HepG2 (cell line): ENCODE results near the gene RGL3. TPM values are rescaled to one million over a fixed set of nuclear protein-coding genes. Genes with fewer than 3 reads are reported as not detected.

Experiments used
- BCL6 ChIP-seq: IDR thresholded peaks from 2 replicates; pipeline ENCODE4 v1.6.1; 2016; ENCODE audit warnings: missing genetic modification reagents, missing compliant biosample characterization
- FOSL1 ChIP-seq: sonication (generic); formaldehyde crosslinking; IDR thresholded peaks from 2 replicates; pipeline ENCODE4 v1.9.0; 2021; ENCODE audit warnings: missing genetic modification reagents, borderline replicate concordance
- ONECUT2 ChIP-seq: sonication (generic); formaldehyde crosslinking; IDR thresholded peaks from 2 replicates; pipeline ENCODE4 v1.4.0; 2020; ENCODE audit warnings: missing genetic modification reagents
- POLR2AphosphoS2 ChIP-seq: IDR thresholded peaks from 2 replicates; pipeline ENCODE4 v1.6.1; 2011; ENCODE audit warnings: low read depth, low read length, improper control_type of control experiment
- TARDBP ChIP-seq: sonication (generic); formaldehyde crosslinking; IDR thresholded peaks from 2 replicates; pipeline ENCODE4 v1.8.0; 2022; ENCODE audit warnings: mild to moderate bottlenecking, missing genetic modification reagents
- TEAD2 ChIP-seq: sonication (generic); formaldehyde crosslinking; IDR thresholded peaks from 2 replicates; pipeline ENCODE4 v1.9.0; 2021; ENCODE audit warnings: missing genetic modification reagents
- ZNF12 ChIP-seq: sonication (generic); formaldehyde crosslinking; IDR thresholded peaks from 2 replicates; pipeline ENCODE4 v1.5.0; 2020; ENCODE audit warnings: missing genetic modification reagents
- ZNF17 ChIP-seq: sonication (generic); formaldehyde crosslinking; IDR thresholded peaks from 2 replicates; pipeline ENCODE4 v1.5.0; 2020; ENCODE audit warnings: mild to moderate bottlenecking, missing genetic modification reagents
- ZNF354B ChIP-seq: sonication (generic); formaldehyde crosslinking; IDR thresholded peaks from 2 replicates; pipeline ENCODE4 v1.8.0; 2022; ENCODE audit warnings: mild to moderate bottlenecking, missing genetic modification reagents
- ZNF451 ChIP-seq: sonication (generic); formaldehyde crosslinking; IDR thresholded peaks from 2 replicates; pipeline ENCODE4 v1.5.0; 2020; ENCODE audit warnings: mild to moderate bottlenecking, missing genetic modification reagents
- ZSCAN25 ChIP-seq: sonication (generic); formaldehyde crosslinking; IDR thresholded peaks from 2 replicates; pipeline ENCODE4 v1.8.0; 2022; ENCODE audit warnings: mild to moderate bottlenecking, missing genetic modification reagents
- polyA plus RNA-seq, 8 experiments: library from polyadenylated mRNA; depleted of rRNA in 3 of 8; stranded (reverse) in 7 of 8; unstranded in 1 of 8; fragments of >200 nt; fragmentation: Illumina TruSeq in 4 of 8; extraction: Trizol in 4 of 8; gene quantifications; 2 replicates each; pipeline versions ENCODE4 v1.2.1 to v1.2.3, GENCODE V29; 2011 to 2016; ENCODE audit warnings: low read depth in 4 of 8, missing spikeins in 1 of 8, mixed read lengths in 1 of 8; ENCODE audit not compliant: insufficient read depth in 1 of 8
- total RNA-seq, 5 experiments: library from RNA; depleted of rRNA; stranded (reverse); fragments of >200 nt; fragmentation: Illumina TruSeq; extraction: Trizol; gene quantifications; 2 replicates each; pipeline ENCODE4 v1.2.3, GENCODE V29; 2016; ENCODE audit warnings: low read depth in 1 of 5
- TF ChIP-seq, protein P1 (sequence below): sonication (generic); formaldehyde crosslinking; IDR thresholded peaks from one replicate; pipeline ENCODE4 v1.5.1; 2020; ENCODE audit warnings: mild to moderate bottlenecking, missing genetic modification reagents; ENCODE audit errors: not compliant biosample characterization
- TF ChIP-seq, protein P2 (sequence below): sonication (generic); formaldehyde crosslinking; IDR thresholded peaks from 2 replicates; pipeline ENCODE4 v1.4.0; 2020; ENCODE audit warnings: missing genetic modification reagents
- TF ChIP-seq, protein P3 (sequence below), 2 experiments: fragments of 450-650 bp in 1 of 2; sonication (generic) in 1 of 2; formaldehyde crosslinking; IDR thresholded peaks; 2 replicates each; pipeline versions ENCODE4 v1.5.0 to v1.8.0; 2020 to 2022; ENCODE audit warnings: mild to moderate bottlenecking in 1 of 2, missing genetic modification reagents in 1 of 2
- TF ChIP-seq, protein P4 (sequence below): sonication (generic); formaldehyde crosslinking; IDR thresholded peaks from 2 replicates; pipeline ENCODE4 v1.4.0; 2020; ENCODE audit warnings: mild to moderate bottlenecking, missing genetic modification reagents

Gene RGL3
- total and polyA plus RNA-seq, 2 of the 13 experiments (the other 11 are each of a cell fraction or from before 2014, with no cell fraction given) = 4.2 to 7.6 TPM

DNA sequence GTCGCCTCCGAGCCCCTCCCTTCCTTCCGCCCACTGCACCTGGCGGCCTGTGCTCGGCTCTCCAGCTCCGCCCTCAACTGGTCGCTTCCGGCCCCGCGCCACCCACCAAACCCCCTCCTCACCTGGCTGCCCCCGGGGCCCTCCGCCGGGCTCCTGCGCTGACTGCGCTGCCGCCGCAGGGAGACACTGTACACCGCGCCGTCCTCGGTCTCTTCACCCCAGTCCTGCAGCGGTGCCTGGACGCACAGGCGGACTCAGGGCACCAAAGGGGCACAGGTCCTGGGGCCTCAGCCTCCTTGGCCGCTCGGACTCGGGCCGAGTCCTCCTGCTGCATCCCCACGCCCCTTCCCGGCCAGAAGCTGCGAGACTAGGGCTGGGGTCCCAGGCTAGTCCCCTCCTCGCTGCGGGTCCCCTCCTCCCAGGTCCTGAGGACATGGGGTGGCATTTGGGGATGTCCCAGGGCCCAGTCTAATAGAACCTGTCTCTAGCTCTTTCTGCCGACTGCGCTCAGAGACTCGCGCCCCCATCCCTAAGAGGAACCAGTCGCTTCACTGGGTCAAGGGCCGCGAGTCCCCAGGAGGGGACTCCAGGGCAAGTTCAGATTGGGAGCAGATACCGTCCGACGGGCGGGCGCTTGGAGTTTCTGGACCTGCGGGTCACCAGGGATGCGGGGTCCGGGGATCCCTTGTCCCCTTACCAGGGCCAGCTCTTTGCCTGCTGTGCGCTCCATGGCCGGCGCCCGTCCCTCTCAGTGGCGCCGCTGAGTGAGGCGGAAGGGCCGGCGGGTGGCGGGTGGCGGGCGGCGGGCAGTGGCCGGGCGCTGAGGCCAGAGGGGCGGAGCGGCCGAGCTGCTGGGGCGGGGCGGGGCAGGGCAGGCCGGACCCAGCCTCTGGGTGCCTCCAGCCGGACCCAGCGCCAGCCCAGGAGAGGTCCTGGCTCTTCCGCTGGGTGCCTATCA lies at the start of gene RGL3 (continued):
- TF ChIP-seq, protein P1, sequence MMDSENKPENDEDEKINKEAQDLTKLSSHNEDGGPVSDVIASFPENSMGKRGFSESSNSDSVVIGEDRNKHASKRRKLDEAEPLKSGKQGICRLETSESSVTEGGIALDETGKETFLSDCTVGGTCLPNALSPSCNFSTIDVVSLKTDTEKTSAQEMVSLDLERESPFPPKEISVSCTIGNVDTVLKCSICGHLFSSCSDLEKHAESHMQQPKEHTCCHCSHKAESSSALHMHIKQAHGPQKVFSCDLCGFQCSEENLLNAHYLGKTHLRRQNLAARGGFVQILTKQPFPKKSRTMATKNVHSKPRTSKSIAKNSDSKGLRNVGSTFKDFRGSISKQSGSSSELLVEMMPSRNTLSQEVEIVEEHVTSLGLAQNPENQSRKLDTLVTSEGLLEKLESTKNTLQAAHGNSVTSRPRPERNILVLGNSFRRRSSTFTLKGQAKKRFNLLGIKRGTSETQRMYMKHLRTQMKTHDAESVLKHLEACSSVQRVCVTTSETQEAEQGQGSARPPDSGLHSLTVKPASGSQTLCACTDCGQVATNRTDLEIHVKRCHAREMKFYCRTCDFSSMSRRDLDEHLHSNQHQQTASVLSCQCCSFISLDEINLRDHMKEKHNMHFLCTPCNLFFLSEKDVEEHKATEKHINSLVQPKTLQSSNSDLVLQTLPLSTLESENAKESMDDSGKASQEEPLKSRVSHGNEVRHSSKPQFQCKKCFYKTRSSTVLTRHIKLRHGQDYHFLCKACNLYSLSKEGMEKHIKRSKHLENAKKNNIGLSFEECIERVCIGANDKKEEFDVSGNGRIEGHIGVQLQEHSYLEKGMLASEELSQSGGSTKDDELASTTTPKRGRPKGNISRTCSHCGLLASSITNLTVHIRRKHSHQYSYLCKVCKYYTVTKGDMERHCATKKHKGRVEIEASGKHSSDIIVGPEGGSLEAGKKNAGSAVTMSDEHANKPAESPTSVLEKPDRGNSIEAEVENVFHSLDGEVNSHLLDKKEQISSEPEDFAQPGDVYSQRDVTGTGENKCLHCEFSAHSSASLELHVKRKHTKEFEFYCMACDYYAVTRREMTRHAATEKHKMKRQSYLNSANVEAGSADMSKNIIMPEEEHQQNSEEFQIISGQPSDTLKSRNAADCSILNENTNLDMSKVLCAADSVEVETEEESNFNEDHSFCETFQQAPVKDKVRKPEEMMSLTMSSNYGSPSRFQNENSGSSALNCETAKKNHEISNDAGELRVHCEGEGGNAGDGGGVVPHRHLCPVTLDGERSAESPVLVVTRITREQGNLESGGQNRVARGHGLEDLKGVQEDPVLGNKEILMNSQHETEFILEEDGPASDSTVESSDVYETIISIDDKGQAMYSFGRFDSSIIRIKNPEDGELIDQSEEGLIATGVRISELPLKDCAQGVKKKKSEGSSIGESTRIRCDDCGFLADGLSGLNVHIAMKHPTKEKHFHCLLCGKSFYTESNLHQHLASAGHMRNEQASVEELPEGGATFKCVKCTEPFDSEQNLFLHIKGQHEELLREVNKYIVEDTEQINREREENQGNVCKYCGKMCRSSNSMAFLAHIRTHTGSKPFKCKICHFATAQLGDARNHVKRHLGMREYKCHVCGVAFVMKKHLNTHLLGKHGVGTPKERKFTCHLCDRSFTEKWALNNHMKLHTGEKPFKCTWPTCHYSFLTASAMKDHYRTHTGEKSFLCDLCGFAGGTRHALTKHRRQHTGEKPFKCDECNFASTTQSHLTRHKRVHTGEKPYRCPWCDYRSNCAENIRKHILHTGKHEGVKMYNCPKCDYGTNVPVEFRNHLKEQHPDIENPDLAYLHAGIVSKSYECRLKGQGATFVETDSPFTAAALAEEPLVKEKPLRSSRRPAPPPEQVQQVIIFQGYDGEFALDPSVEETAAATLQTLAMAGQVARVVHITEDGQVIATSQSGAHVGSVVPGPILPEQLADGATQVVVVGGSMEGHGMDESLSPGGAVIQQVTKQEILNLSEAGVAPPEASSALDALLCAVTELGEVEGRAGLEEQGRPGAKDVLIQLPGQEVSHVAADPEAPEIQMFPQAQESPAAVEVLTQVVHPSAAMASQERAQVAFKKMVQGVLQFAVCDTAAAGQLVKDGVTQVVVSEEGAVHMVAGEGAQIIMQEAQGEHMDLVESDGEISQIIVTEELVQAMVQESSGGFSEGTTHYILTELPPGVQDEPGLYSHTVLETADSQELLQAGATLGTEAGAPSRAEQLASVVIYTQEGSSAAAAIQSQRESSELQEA (CRISPR knock-in tag) = no peak
- TF ChIP-seq ZNF17 (CRISPR knock-in tag) = no peak
- TF ChIP-seq ZNF451 (CRISPR knock-in tag) = 0 out of 2 replicates have a peak, but pooled peaks have one; percentile 41
- TF ChIP-seq ZSCAN25 = no peak
- TF ChIP-seq TARDBP (CRISPR knock-in tag) = no peak
- no peak for TF ChIP-seq FOSL1 (CRISPR knock-in tag)
- TF ChIP-seq ZNF354B (CRISPR knock-in tag) = no peak
- TF ChIP-seq ZNF12 (CRISPR knock-in tag) = no peak
- TF ChIP-seq, protein P2, sequence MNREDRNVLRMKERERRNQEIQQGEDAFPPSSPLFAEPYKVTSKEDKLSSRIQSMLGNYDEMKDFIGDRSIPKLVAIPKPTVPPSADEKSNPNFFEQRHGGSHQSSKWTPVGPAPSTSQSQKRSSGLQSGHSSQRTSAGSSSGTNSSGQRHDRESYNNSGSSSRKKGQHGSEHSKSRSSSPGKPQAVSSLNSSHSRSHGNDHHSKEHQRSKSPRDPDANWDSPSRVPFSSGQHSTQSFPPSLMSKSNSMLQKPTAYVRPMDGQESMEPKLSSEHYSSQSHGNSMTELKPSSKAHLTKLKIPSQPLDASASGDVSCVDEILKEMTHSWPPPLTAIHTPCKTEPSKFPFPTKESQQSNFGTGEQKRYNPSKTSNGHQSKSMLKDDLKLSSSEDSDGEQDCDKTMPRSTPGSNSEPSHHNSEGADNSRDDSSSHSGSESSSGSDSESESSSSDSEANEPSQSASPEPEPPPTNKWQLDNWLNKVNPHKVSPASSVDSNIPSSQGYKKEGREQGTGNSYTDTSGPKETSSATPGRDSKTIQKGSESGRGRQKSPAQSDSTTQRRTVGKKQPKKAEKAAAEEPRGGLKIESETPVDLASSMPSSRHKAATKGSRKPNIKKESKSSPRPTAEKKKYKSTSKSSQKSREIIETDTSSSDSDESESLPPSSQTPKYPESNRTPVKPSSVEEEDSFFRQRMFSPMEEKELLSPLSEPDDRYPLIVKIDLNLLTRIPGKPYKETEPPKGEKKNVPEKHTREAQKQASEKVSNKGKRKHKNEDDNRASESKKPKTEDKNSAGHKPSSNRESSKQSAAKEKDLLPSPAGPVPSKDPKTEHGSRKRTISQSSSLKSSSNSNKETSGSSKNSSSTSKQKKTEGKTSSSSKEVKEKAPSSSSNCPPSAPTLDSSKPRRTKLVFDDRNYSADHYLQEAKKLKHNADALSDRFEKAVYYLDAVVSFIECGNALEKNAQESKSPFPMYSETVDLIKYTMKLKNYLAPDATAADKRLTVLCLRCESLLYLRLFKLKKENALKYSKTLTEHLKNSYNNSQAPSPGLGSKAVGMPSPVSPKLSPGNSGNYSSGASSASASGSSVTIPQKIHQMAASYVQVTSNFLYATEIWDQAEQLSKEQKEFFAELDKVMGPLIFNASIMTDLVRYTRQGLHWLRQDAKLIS (CRISPR knock-in tag) = no peak
- TF ChIP-seq BCL6 = 0 out of 2 replicates have a peak, but pooled peaks have one; percentile 3
- TF ChIP-seq ONECUT2 (CRISPR knock-in tag) = no peak
- no peak for TF ChIP-seq TEAD2 (CRISPR knock-in tag)
- TF ChIP-seq POLR2AphosphoS2 = no peak
- TF ChIP-seq, protein P3, sequence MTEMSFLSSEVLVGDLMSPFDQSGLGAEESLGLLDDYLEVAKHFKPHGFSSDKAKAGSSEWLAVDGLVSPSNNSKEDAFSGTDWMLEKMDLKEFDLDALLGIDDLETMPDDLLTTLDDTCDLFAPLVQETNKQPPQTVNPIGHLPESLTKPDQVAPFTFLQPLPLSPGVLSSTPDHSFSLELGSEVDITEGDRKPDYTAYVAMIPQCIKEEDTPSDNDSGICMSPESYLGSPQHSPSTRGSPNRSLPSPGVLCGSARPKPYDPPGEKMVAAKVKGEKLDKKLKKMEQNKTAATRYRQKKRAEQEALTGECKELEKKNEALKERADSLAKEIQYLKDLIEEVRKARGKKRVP (CRISPR knock-in tag; IDR thresholded peaks at IDR 0.05) = no peak
- TF ChIP-seq, protein P4, sequence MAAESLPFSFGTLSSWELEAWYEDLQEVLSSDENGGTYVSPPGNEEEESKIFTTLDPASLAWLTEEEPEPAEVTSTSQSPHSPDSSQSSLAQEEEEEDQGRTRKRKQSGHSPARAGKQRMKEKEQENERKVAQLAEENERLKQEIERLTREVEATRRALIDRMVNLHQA (CRISPR knock-in tag) = no peak
